A549 (cell line): ENCODE data around the gene EIF2B1. TPM values are rescaled to one million over a fixed set of nuclear protein-coding genes. Genes with fewer than 3 reads are reported as not detected.

ENCODE experiments used
- ATAC-seq, 2 experiments: fragments of 200-7000 bp in 1 of 2; fragments of >200 bp in 1 of 2; cut with Nextera tagmentation in 1 of 2; cut with Tn5 transposase in 1 of 2; 3 replicates each; pipeline versions ENCODE4 v1.8.0 to v1.9.1; 2018 to 2020; ENCODE audit warnings: mild to moderate bottlenecking in 1 of 2, moderate library complexity in 1 of 2
- CTCF ChIA-PET: fragments of 300-600 bp; sonication (Branson Sonifier 250); formaldehyde crosslinking; extraction: SDS; loops from one replicate; lab custom pipeline; 2021; ENCODE audit warnings: antibody characterized with exemption, inconsistent platforms; lab: Yijun Ruan, JAX
- POLR2A ChIA-PET: fragments of 350-600 bp; formaldehyde crosslinking; extraction: SDS; loops from one replicate; lab custom pipeline; 2021; ENCODE audit warnings: antibody characterized with exemption, inconsistent platforms; lab: Yijun Ruan, JAX
- DNase-seq, 2 experiments: peaks; one replicate each; pipeline versions ENCODE4 v3.0.0 to v3.0.0-alpha.2; 2011 to 2016; ENCODE audit warnings: low read depth in 1 of 2, low spot score in 1 of 2
- FAIRE-seq: peaks from 2 replicates; lab custom pipeline; 2011; peaks lifted over from hg19 to GRCh38; lab: Jason Lieb, UNC
- H3K27ac ChIP-seq, 2 experiments: fragments of >200 bp; sonication (Bioruptor Twin); formaldehyde crosslinking; 3 replicates each; pipeline ENCODE4 v1.5.1; 2016 to 2017
- H3K4me1 ChIP-seq: fragments of >200 bp; sonication (Bioruptor Twin); formaldehyde crosslinking; 3 replicates; pipeline ENCODE4 v1.6.1; 2016
- H3K4me2 ChIP-seq: fragments of >200 bp; sonication (Bioruptor Twin); formaldehyde crosslinking; 3 replicates; pipeline ENCODE4 v1.6.1; 2016
- H3K4me3 ChIP-seq: fragments of >200 bp; sonication (Bioruptor Twin); formaldehyde crosslinking; 3 replicates; pipeline ENCODE4 v1.5.1; 2016
- H3K9me3 ChIP-seq: fragments of >200 bp; sonication (Bioruptor Twin); formaldehyde crosslinking; 3 replicates; pipeline ENCODE4 v1.6.1; 2016
- CBX8 ChIP-seq: fragments of 200-600 bp; sonication (generic); IDR thresholded peaks from 2 replicates; pipeline ENCODE4 v1.6.1; 2016
- CHD4 ChIP-seq: fragments of 200-600 bp; sonication (generic); IDR thresholded peaks from 2 replicates; pipeline ENCODE4 v1.6.1; 2016; ENCODE audit warnings: antibody characterized with exemption, mild to moderate bottlenecking, borderline replicate concordance
- FOSB ChIP-seq: fragments of 250-450 bp; sonication (Bioruptor Pico); IDR thresholded peaks from 2 replicates; pipeline ENCODE4 v1.5.0; 2020; ENCODE audit warnings: mild to moderate bottlenecking, moderate library complexity
- HEYL ChIP-seq: fragments of 250-450 bp; sonication (Bioruptor Pico); IDR thresholded peaks from 2 replicates; pipeline ENCODE4 v1.8.0; 2021; ENCODE audit warnings: mild to moderate bottlenecking, moderate library complexity
- HOXA7 ChIP-seq: fragments of 250-450 bp; sonication (Bioruptor Pico); IDR thresholded peaks from 2 replicates; pipeline ENCODE4 v1.5.0; 2020; ENCODE audit warnings: mild to moderate bottlenecking, moderate library complexity
- HOXB13 ChIP-seq: fragments of 250-450 bp; sonication (Bioruptor Pico); IDR thresholded peaks from 2 replicates; pipeline ENCODE4 v1.5.0; 2020; ENCODE audit warnings: low read depth, mild to moderate bottlenecking, moderate library complexity
- HOXB5 ChIP-seq: fragments of 250-450 bp; sonication (Bioruptor Pico); IDR thresholded peaks from 2 replicates; pipeline ENCODE4 v1.5.0; 2020; ENCODE audit warnings: mild to moderate bottlenecking, moderate library complexity
- KDM5A ChIP-seq: fragments of 200-600 bp; sonication (generic); IDR thresholded peaks from 2 replicates; pipeline ENCODE4 v1.6.1; 2016; ENCODE audit warnings: antibody characterized with exemption, mild to moderate bottlenecking
- MAFK ChIP-seq: fragments of 450-650 bp; IDR thresholded peaks from 2 replicates; pipeline ENCODE4 v1.6.1; 2014; ENCODE audit not compliant: partially characterized antibody
- MAZ ChIP-seq: fragments of 150-350 bp; IDR thresholded peaks from 2 replicates; pipeline ENCODE4 v1.6.1; 2014; ENCODE audit warnings: antibody characterized with exemption, low read depth, low read length, borderline replicate concordance
- NFE2L2 ChIP-seq: fragments of 150-350 bp; conservative IDR thresholded peaks from 2 replicates; pipeline ENCODE4 v1.6.1; 2014; ENCODE audit warnings: low read length
- POLR2A ChIP-seq: IDR thresholded peaks from 2 replicates; pipeline ENCODE4 v1.6.1; 2012; ENCODE audit warnings: mild to moderate bottlenecking, low read length
- POLR2AphosphoS2 ChIP-seq: conservative IDR thresholded peaks from 2 replicates; pipeline ENCODE4 v1.6.1; 2012; ENCODE audit warnings: low read length, improper control_type of control experiment, inconsistent platforms
- RNF2 ChIP-seq: fragments of 200-600 bp; sonication (generic); IDR thresholded peaks from 2 replicates; pipeline ENCODE4 v1.6.1; 2016; ENCODE audit warnings: low read depth, mild to moderate bottlenecking, antibody characterized with exemption, moderate library complexity, borderline replicate concordance
- SREBF2 ChIP-seq: fragments of 450-650 bp; IDR thresholded peaks from 2 replicates; pipeline ENCODE4 v1.6.1; 2014; ENCODE audit warnings: mild to moderate bottlenecking, moderate library complexity
- TP53 ChIP-seq: fragments of 250-450 bp; sonication (Bioruptor Pico); IDR thresholded peaks from 2 replicates; pipeline ENCODE4 v1.5.0; 2021; ENCODE audit warnings: mild to moderate bottlenecking, moderate library complexity
- ZFP36 ChIP-seq: fragments of 450-650 bp; IDR thresholded peaks from 2 replicates; pipeline ENCODE4 v1.6.1; 2014; ENCODE audit warnings: borderline replicate concordance; ENCODE audit not compliant: partially characterized antibody
- WGBS: methylation state at CpG from one replicate; pipeline ENCODE4 v1.1.6; 2017; ENCODE audit errors: missing lambda C conversion rate; 5-methylcytosine and 5-hydroxymethylcytosine counted together
- polyA plus RNA-seq, 4 experiments: library from polyadenylated mRNA; depleted of rRNA in 3 of 4; stranded (reverse); fragments of >200 nt; fragmentation: RNase III in 1 of 4; extraction: RNeasy Plus Mini Kit Qiagen cat#74134 plus additional on column Dnase treatment in 1 of 4; gene quantifications; 2 replicates in 3 of 4; 3 replicates in 1 of 4; pipeline ENCODE4 v1.2.3, GENCODE V29; 2011 to 2017
- TF ChIP-seq, protein P1 (sequence below): fragments of >200 bp; sonication (Bioruptor Twin); formaldehyde crosslinking; IDR thresholded peaks from 3 replicates; pipeline ENCODE4 v1.6.1; 2016
- TF ChIP-seq, protein P2 (sequence below): fragments of >200 bp; sonication (Bioruptor Twin); formaldehyde crosslinking; IDR thresholded peaks from 2 replicates; pipeline ENCODE4 v1.6.1; 2016
- TF ChIP-seq, protein P3 (sequence below): fragments of 250-450 bp; sonication (Bioruptor Pico); IDR thresholded peaks from 2 replicates; pipeline ENCODE4 v1.5.0; 2021; ENCODE audit warnings: mild to moderate bottlenecking, moderate library complexity, borderline replicate concordance
- TF ChIP-seq, protein P4 (sequence below): fragments of 250-450 bp; sonication (Bioruptor Pico); IDR thresholded peaks from 2 replicates; pipeline ENCODE4 v1.5.0; 2020; ENCODE audit warnings: low read depth, mild to moderate bottlenecking, moderate library complexity
- TF ChIP-seq, protein P5 (sequence below): IDR thresholded peaks from 2 replicates; pipeline ENCODE4 v1.6.1; 2012

The EIF2B1 gene
- polyA plus RNA-seq, 2 of the 4 experiments (the other 2 are of a cell fraction), result 35.7 to 55.1 TPM

DNA sequence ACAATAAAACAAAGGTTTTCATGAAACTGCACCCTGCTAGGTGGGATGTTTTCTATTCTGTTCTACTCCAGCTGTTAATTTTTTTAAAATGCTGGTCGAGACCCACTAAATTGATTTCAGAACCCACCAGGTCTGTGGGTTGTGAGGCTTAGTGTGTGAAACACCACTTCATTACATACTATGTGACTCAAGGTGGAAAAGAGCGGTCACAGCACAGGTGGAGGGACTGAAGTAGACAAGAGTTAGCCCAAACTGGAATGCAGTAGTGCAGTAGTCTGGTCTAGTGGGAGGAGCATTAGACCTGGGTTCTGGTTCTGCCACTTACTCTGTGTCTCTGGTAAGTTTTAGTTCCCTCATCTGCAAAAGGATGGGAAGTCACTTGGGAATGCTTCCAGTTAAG is 19.4 kb downstream of the EIF2B1 start:
- Histone ChIP-seq H3K4me1 (peaks cover 7% of the 10 kb centered on the region; the same call in 2 of the 3 replicates), H3K9me3 (no peaks in the 10 kb centered on the region), H3K27ac (no peak overlapping the region), H3K4me2 (no peak overlapping the region), H3K4me3 (no peak overlapping the region)
- WGBS, result 96% methylated on average over 2 of the region's 2 CpGs
- no peak for DNase-seq
- TF ChIP-seq SREBF2, result no peak
- TF ChIP-seq KDM5A, result no peak
- TF ChIP-seq, protein P1, sequence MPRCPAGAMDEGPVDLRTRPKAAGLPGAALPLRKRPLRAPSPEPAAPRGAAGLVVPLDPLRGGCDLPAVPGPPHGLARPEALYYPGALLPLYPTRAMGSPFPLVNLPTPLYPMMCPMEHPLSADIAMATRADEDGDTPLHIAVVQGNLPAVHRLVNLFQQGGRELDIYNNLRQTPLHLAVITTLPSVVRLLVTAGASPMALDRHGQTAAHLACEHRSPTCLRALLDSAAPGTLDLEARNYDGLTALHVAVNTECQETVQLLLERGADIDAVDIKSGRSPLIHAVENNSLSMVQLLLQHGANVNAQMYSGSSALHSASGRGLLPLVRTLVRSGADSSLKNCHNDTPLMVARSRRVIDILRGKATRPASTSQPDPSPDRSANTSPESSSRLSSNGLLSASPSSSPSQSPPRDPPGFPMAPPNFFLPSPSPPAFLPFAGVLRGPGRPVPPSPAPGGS, result no peak
- no peak for TF ChIP-seq RNF2
- no peak for TF ChIP-seq CHD4
- TF ChIP-seq HOXB13 (CRISPR knock-in tag), result no peak
- no peak for TF ChIP-seq NFE2L2
- TF ChIP-seq CBX8, result no peak
- TF ChIP-seq, protein P2, sequence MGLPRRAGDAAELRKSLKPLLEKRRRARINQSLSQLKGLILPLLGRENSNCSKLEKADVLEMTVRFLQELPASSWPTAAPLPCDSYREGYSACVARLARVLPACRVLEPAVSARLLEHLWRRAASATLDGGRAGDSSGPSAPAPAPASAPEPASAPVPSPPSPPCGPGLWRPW, result no peak
- TF ChIP-seq FOSB, result no peak
- TF ChIP-seq TP53 (CRISPR knock-in tag), result no peak
- TF ChIP-seq POLR2A, result no peak
- no peak for ATAC-seq
- no peak for FAIRE-seq
- POLR2A ChIA-PET, result no interaction called here
- CTCF ChIA-PET, result interaction anchor here (0.6 to 2.2 kb wide), 3 partner anchors 11 to 264 kb away, joined by 3 to 13 read pairs (median 5); no protein-coding TSS in a partner anchor

DNA sequence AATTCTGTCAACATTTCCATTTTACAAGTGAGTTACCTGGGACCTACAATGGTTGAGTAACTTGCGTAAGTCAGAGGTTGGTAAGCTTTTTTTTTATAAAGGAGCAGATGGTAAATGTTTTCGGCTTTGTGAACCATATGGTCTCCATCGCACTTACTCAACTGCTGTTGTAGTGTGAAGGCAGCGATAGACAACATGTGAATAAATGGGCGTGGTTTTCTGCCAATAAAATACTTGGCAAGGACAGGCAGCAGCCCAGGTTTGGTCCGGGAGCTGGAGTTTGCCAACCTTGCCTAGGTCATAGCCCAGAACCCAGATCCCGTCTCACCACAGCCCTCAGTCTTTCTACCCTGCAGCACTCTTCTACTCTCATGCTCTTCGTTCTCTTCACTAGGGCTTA is 25.3 kb downstream of the EIF2B1 start:
- H3K4me2 ChIP-seq, result no peak overlapping the region
- WGBS, result 93% methylated on average over 8 of the region's 8 CpGs
- no peak for DNase-seq

More for the DNA sequence above, 25.3 kb downstream of the EIF2B1 start:
- POLR2A ChIA-PET, result no interaction called here
- TF ChIP-seq, protein P3, sequence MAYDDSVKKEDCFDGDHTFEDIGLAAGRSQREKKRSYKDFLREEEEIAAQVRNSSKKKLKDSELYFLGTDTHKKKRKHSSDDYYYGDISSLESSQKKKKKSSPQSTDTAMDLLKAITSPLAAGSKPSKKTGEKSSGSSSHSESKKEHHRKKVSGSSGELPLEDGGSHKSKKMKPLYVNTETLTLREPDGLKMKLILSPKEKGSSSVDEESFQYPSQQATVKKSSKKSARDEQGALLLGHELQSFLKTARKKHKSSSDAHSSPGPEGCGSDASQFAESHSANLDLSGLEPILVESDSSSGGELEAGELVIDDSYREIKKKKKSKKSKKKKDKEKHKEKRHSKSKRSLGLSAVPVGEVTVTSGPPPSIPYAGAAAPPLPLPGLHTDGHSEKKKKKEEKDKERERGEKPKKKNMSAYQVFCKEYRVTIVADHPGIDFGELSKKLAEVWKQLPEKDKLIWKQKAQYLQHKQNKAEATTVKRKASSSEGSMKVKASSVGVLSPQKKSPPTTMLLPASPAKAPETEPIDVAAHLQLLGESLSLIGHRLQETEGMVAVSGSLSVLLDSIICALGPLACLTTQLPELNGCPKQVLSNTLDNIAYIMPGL (CRISPR knock-in tag), result no peak
- no peak for TF ChIP-seq POLR2AphosphoS2
- TF ChIP-seq HOXA7 (CRISPR knock-in tag), result no peak
- TF ChIP-seq MAZ, result no peak
- no peak for TF ChIP-seq MAFK
- no peak for TF ChIP-seq RNF2
- no peak for TF ChIP-seq HOXB5
- TF ChIP-seq ZFP36, result no peak
- TF ChIP-seq KDM5A, result no peak
- TF ChIP-seq, protein P4, sequence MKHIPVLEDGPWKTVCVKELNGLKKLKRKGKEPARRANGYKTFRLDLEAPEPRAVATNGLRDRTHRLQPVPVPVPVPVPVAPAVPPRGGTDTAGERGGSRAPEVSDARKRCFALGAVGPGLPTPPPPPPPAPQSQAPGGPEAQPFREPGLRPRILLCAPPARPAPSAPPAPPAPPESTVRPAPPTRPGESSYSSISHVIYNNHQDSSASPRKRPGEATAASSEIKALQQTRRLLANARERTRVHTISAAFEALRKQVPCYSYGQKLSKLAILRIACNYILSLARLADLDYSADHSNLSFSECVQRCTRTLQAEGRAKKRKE, result no peak
- TF ChIP-seq, protein P1, result no peak
- TF ChIP-seq HEYL, result no peak
- TF ChIP-seq CHD4, result no peak
- TF ChIP-seq, protein P5, sequence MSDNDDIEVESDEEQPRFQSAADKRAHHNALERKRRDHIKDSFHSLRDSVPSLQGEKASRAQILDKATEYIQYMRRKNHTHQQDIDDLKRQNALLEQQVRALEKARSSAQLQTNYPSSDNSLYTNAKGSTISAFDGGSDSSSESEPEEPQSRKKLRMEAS, result no peak
- TF ChIP-seq, all 56 proteins: peak for 0
- no peaks in the 10 kb centered on the region for H3K9me3 ChIP-seq
- no peak for FAIRE-seq
- no peak overlapping the region for H3K27ac ChIP-seq
- H3K4me1 ChIP-seq, result peaks cover 10% of the 10 kb centered on the region; the same call in 1 of the 3 replicates
- no peak overlapping the region for H3K4me3 ChIP-seq
- ATAC-seq, result no peak
- CTCF ChIA-PET, result interaction anchor here (1.3 kb wide), 1 partner anchor 11 kb away, joined by 4 read pairs; no protein-coding TSS in a partner anchor
